HEK293 (cell line): ENCODE data around the gene FOXK2.

ENCODE experiments used
- CTCF ChIA-PET: fragments of 350-600 bp; formaldehyde crosslinking; extraction: SDS; loops from one replicate; lab custom pipeline; 2021; ENCODE audit warnings: antibody characterized with exemption; lab: Yijun Ruan, JAX
- POLR2A ChIA-PET: fragments of 300-600 bp; formaldehyde crosslinking; extraction: SDS; loops from one replicate; lab custom pipeline; 2020; ENCODE audit warnings: antibody characterized with exemption, inconsistent platforms; lab: Yijun Ruan, JAX
- H3K27ac ChIP-seq: fragments of 200-500 bp; sonication (Bioruptor generic); 2 replicates; pipeline ENCODE4 v1.5.1; 2014; ENCODE audit warnings: low read depth, low read length, control low read depth, inconsistent platforms; ENCODE audit errors: extremely low read depth
- H3K36me3 ChIP-seq, 2 experiments: fragments of 200-500 bp in 1 of 2; sonication (Bioruptor generic) in 1 of 2; 1 replicate in 1 of 2; 2 replicates in 1 of 2; pipeline ENCODE4 v1.5.1; 2014 to 2017; ENCODE audit warnings: inconsistent platforms in 2 of 2, low read length in 2 of 2; ENCODE audit not compliant: control insufficient read depth in 2 of 2, insufficient read depth in 1 of 2
- H3K4me1 ChIP-seq: fragments of 200-500 bp; sonication (Bioruptor generic); 2 replicates; pipeline ENCODE4 v1.5.1; 2014; ENCODE audit warnings: mild to moderate bottlenecking, low read length, inconsistent platforms; ENCODE audit not compliant: control insufficient read depth, insufficient read depth
- H3K4me3 ChIP-seq: 2 replicates; pipeline ENCODE4 v1.5.1; 2011; ENCODE audit warnings: low read depth, mild to moderate bottlenecking, control low read depth, low read length, moderate library complexity
- H3K9me3 ChIP-seq: fragments of 200-500 bp; sonication (Bioruptor generic); 2 replicates; pipeline ENCODE4 v1.5.1; 2014; ENCODE audit warnings: low read depth, low read length, inconsistent platforms; ENCODE audit not compliant: control insufficient read depth, insufficient read depth
- ATF2 ChIP-seq: fragments of 450-650 bp; formaldehyde crosslinking; IDR thresholded peaks from 2 replicates; pipeline ENCODE4 v1.5.1; 2016; ENCODE audit warnings: missing biosample characterization, missing genetic modification characterization, low read depth
- KLF8 ChIP-seq: fragments of 450-650 bp; formaldehyde crosslinking; IDR thresholded peaks from 2 replicates; pipeline ENCODE4 v1.5.1; 2016; ENCODE audit warnings: missing biosample characterization, missing genetic modification characterization
- PATZ1 ChIP-seq: fragments of 450-650 bp; formaldehyde crosslinking; IDR thresholded peaks from 2 replicates; pipeline ENCODE4 v1.5.1; 2016; ENCODE audit warnings: missing biosample characterization, missing genetic modification characterization
- PRDM6 ChIP-seq: fragments of 450-650 bp; formaldehyde crosslinking; IDR thresholded peaks from 2 replicates; pipeline ENCODE4 v1.5.1; 2017; ENCODE audit warnings: missing biosample characterization, missing genetic modification characterization
- SP7 ChIP-seq: fragments of 450-650 bp; formaldehyde crosslinking; IDR thresholded peaks from 2 replicates; pipeline ENCODE4 v1.5.1; 2016; ENCODE audit warnings: missing biosample characterization, missing genetic modification characterization
- TRIM28 ChIP-seq: IDR thresholded peaks from 2 replicates; pipeline ENCODE4 v1.6.1; 2011; ENCODE audit warnings: low read length, control low read depth, borderline replicate concordance
- ZBTB17 ChIP-seq: fragments of 450-650 bp; formaldehyde crosslinking; IDR thresholded peaks from 2 replicates; pipeline ENCODE4 v1.5.1; 2016; ENCODE audit warnings: missing biosample characterization, missing genetic modification characterization
- ZBTB21 ChIP-seq: fragments of 450-650 bp; formaldehyde crosslinking; IDR thresholded peaks from 2 replicates; pipeline ENCODE4 v1.5.1; 2017; ENCODE audit warnings: missing biosample characterization, missing genetic modification characterization
- ZFP69B ChIP-seq: fragments of 450-650 bp; formaldehyde crosslinking; IDR thresholded peaks from 2 replicates; pipeline ENCODE4 v1.5.1; 2016; ENCODE audit warnings: missing biosample characterization, missing genetic modification characterization
- ZNF140 ChIP-seq: fragments of 450-650 bp; formaldehyde crosslinking; IDR thresholded peaks from 2 replicates; pipeline ENCODE4 v1.5.1; 2016; ENCODE audit warnings: missing biosample characterization, missing genetic modification characterization
- ZNF324 ChIP-seq: fragments of 450-650 bp; formaldehyde crosslinking; IDR thresholded peaks from 2 replicates; pipeline ENCODE4 v1.5.1; 2016; ENCODE audit warnings: missing biosample characterization, missing genetic modification characterization
- ZNF335 ChIP-seq: fragments of 450-650 bp; formaldehyde crosslinking; conservative IDR thresholded peaks from 2 replicates; pipeline ENCODE4 v1.5.1; 2016; ENCODE audit warnings: missing biosample characterization, missing genetic modification characterization
- ZNF350 ChIP-seq: fragments of 450-650 bp; formaldehyde crosslinking; IDR thresholded peaks from 2 replicates; pipeline ENCODE4 v1.5.0; 2017; ENCODE audit warnings: missing biosample characterization, mild to moderate bottlenecking, missing genetic modification characterization
- ZNF629 ChIP-seq: fragments of 450-650 bp; formaldehyde crosslinking; IDR thresholded peaks from 2 replicates; pipeline ENCODE4 v1.5.1; 2017; ENCODE audit warnings: missing biosample characterization, missing genetic modification characterization
- ZNF658 ChIP-seq: fragments of 450-650 bp; formaldehyde crosslinking; IDR thresholded peaks from 2 replicates; pipeline ENCODE4; 2016; ENCODE audit warnings: missing biosample characterization, missing genetic modification characterization
- TF ChIP-seq, protein P1 (sequence below): fragments of 450-650 bp; formaldehyde crosslinking; IDR thresholded peaks from 2 replicates; pipeline ENCODE4 v1.5.1; 2016; ENCODE audit warnings: missing biosample characterization, missing genetic modification characterization
- TF ChIP-seq, protein P2 (sequence below): fragments of 450-650 bp; formaldehyde crosslinking; IDR thresholded peaks from 2 replicates; pipeline ENCODE4 v1.5.1; 2016; ENCODE audit warnings: missing biosample characterization, missing genetic modification characterization
- TF ChIP-seq, protein P3 (sequence below): fragments of 450-650 bp; formaldehyde crosslinking; IDR thresholded peaks from 2 replicates; pipeline ENCODE4 v1.5.1; 2016; ENCODE audit warnings: missing biosample characterization, missing genetic modification characterization
- TF ChIP-seq, protein P4 (sequence below): fragments of 450-650 bp; formaldehyde crosslinking; IDR thresholded peaks from 2 replicates; pipeline ENCODE4 v1.5.1; 2016; ENCODE audit warnings: missing biosample characterization, missing genetic modification characterization

The FOXK2 gene

DNA sequence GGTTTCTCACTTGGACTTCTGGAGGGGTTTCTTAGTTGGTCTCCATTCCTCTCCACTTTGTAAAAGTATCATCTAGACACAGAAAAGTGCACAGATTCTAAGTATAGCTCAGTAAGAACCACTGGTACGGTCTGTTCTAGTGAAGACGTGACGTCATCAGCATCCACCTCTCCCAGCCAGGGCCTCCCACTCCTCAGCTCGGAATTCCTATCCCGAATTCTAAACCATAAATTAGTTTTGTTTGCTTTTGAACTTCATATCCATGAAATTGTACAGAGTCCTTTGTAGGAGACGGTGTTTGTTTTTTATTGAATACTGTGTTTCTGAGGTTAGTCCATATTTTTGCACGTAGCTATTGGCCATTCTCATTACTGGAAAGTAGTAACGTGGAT lies 25.5 kb downstream of the FOXK2 start:
- peak; percentile 82 for TF ChIP-seq ZNF629 (tag by site-specific recombination)
- TF ChIP-seq TRIM28, result no peak
- TF ChIP-seq, protein P1, sequence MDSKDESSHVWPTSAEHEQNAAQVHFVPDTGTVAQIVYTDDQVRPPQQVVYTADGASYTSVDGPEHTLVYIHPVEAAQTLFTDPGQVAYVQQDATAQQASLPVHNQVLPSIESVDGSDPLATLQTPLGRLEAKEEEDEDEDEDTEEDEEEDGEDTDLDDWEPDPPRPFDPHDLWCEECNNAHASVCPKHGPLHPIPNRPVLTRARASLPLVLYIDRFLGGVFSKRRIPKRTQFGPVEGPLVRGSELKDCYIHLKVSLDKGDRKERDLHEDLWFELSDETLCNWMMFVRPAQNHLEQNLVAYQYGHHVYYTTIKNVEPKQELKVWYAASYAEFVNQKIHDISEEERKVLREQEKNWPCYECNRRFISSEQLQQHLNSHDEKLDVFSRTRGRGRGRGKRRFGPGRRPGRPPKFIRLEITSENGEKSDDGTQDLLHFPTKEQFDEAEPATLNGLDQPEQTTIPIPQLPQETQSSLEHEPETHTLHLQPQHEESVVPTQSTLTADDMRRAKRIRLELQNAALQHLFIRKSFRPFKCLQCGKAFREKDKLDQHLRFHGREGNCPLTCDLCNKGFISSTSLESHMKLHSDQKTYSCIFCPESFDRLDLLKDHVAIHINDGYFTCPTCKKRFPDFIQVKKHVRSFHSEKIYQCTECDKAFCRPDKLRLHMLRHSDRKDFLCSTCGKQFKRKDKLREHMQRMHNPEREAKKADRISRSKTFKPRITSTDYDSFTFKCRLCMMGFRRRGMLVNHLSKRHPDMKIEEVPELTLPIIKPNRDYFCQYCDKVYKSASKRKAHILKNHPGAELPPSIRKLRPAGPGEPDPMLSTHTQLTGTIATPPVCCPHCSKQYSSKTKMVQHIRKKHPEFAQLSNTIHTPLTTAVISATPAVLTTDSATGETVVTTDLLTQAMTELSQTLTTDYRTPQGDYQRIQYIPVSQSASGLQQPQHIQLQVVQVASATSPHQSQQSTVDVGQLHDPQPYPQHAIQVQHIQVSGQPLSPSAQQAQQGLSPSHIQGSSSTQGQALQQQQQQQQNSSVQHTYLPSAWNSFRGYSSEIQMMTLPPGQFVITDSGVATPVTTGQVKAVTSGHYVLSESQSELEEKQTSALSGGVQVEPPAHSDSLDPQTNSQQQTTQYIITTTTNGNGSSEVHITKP, result 0 out of 2 replicates have a peak, but pooled peaks have one; percentile 49
- peak; percentile 40 for TF ChIP-seq ZBTB17 (tag by site-specific recombination)
- TF ChIP-seq PRDM6 (tag by site-specific recombination), result peak; percentile 71
- no peak for TF ChIP-seq ZNF335 (tag by site-specific recombination)
- no peak for TF ChIP-seq ZNF658 (tag by site-specific recombination)
- TF ChIP-seq SP7 (tag by site-specific recombination), result peak; percentile 68
- TF ChIP-seq ZNF350 (tag by site-specific recombination), result no peak
- TF ChIP-seq ZNF324, result 0 out of 2 replicates have a peak, but pooled peaks have one; percentile 0
- TF ChIP-seq ATF2, result peak; percentile 98
- TF ChIP-seq ZBTB21 (tag by site-specific recombination), result peak; percentile 73; the same call in 1 of the 2 replicates
- TF ChIP-seq PATZ1, result no peak
- TF ChIP-seq, all 188 proteins: peak for 8
- CTCF ChIA-PET, result interaction anchor here (0.6 to 1.8 kb wide), 4 partner anchors 8 to 62 kb away, joined by 3 to 18 read pairs (median 4); no protein-coding TSS in a partner anchor
- Histone ChIP-seq H3K9me3 (no peaks in the 10 kb centered on the region), H3K4me3 (no peak overlapping the region), H3K27ac (peak overlapping the region; percentile 20; the same call in 1 of the 2 replicates), H3K36me3 (peaks cover 0 to 3% of the 10 kb centered on the region in 2 experiments; a peak in 1 of 3 replicates), H3K4me1 (peaks cover 31% of the 10 kb centered on the region)
- POLR2A ChIA-PET, result interaction anchor here (2.3 kb wide), 1 partner anchor 26 kb away, joined by 8 read pairs; the partner anchor contains the start of gene FOXK2

- no peaks in the 10 kb centered on the region for H3K9me3 ChIP-seq
- ChIA-PET CTCF (interaction anchor here (1.0 to 2.0 kb wide), 3 partner anchors 12 to 84 kb away, joined by 3 to 7 read pairs (median 3); no protein-coding TSS in a partner anchor), POLR2A (no interaction called here)
- H3K4me1 ChIP-seq, result peaks cover 31% of the 10 kb centered on the region
- no peak overlapping the region for H3K4me3 ChIP-seq
- H3K36me3 ChIP-seq, result no peaks in the 10 kb centered on the region; a peak in 1 of 3 replicates
- no peak overlapping the region for H3K27ac ChIP-seq
- TF ChIP-seq, protein P2, sequence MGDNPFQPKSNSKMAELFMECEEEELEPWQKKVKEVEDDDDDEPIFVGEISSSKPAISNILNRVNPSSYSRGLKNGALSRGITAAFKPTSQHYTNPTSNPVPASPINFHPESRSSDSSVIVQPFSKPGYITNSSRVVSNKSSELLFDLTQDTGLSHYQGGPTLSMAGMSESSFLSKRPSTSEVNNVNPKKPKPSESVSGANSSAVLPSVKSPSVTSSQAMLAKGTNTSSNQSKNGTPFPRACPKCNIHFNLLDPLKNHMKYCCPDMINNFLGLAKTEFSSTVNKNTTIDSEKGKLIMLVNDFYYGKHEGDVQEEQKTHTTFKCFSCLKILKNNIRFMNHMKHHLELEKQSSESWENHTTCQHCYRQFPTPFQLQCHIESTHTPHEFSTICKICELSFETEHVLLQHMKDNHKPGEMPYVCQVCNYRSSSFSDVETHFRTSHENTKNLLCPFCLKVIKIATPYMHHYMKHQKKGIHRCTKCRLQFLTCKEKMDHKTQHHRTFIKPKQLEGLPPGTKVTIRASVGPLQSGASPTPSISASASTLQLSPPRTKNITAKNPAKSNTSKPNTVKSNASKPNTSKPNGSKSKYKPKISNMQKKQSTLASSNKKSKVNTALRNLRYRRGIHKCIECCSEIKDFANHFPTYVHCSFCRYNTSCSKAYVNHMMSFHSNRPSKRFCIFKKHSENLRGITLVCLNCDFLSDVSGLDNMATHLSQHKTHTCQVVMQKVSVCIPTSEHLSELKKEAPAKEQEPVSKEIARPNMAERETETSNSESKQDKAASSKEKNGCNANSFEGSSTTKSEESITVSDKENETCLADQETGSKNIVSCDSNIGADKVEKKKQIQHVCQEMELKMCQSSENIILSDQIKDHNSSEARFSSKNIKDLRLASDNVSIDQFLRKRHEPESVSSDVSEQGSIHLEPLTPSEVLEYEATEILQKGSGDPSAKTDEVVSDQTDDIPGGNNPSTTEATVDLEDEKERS (tag by site-specific recombination), result peak; percentile 94
- TF ChIP-seq, protein P3, sequence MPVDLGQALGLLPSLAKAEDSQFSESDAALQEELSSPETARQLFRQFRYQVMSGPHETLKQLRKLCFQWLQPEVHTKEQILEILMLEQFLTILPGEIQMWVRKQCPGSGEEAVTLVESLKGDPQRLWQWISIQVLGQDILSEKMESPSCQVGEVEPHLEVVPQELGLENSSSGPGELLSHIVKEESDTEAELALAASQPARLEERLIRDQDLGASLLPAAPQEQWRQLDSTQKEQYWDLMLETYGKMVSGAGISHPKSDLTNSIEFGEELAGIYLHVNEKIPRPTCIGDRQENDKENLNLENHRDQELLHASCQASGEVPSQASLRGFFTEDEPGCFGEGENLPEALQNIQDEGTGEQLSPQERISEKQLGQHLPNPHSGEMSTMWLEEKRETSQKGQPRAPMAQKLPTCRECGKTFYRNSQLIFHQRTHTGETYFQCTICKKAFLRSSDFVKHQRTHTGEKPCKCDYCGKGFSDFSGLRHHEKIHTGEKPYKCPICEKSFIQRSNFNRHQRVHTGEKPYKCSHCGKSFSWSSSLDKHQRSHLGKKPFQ (tag by site-specific recombination), result peak; percentile 82; the same call in 1 of the 2 replicates
- TF ChIP-seq TRIM28, result peak; percentile 95
- no peak for TF ChIP-seq ZNF140 (tag by site-specific recombination)
- TF ChIP-seq KLF8 (tag by site-specific recombination), result peak; percentile 15; the same call in 1 of the 2 replicates
- TF ChIP-seq, protein P4, sequence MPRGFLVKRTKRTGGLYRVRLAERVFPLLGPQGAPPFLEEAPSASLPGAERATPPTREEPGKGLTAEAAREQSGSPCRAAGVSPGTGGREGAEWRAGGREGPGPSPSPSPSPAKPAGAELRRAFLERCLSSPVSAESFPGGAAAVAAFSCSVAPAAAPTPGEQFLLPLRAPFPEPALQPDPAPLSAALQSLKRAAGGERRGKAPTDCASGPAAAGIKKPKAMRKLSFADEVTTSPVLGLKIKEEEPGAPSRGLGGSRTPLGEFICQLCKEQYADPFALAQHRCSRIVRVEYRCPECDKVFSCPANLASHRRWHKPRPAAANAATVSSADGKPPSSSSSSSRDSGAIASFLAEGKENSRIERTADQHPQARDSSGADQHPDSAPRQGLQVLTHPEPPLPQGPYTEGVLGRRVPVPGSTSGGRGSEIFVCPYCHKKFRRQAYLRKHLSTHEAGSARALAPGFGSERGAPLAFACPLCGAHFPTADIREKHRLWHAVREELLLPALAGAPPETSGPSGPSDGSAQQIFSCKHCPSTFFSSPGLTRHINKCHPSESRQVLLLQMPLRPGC (tag by site-specific recombination), result 0 out of 2 replicates have a peak, but pooled peaks have one; percentile 29
- TF ChIP-seq ZFP69B (tag by site-specific recombination), result no peak
Measured at GRCh38 chr17:82547981-82548380, 28.4 kb downstream of the FOXK2 start.
